ENCODE measurements around the gene ABCA7. TPM values are rescaled to one million over a fixed set of nuclear protein-coding genes. Genes with fewer than 3 reads are reported as not detected.

Gene ABCA7, protein sequence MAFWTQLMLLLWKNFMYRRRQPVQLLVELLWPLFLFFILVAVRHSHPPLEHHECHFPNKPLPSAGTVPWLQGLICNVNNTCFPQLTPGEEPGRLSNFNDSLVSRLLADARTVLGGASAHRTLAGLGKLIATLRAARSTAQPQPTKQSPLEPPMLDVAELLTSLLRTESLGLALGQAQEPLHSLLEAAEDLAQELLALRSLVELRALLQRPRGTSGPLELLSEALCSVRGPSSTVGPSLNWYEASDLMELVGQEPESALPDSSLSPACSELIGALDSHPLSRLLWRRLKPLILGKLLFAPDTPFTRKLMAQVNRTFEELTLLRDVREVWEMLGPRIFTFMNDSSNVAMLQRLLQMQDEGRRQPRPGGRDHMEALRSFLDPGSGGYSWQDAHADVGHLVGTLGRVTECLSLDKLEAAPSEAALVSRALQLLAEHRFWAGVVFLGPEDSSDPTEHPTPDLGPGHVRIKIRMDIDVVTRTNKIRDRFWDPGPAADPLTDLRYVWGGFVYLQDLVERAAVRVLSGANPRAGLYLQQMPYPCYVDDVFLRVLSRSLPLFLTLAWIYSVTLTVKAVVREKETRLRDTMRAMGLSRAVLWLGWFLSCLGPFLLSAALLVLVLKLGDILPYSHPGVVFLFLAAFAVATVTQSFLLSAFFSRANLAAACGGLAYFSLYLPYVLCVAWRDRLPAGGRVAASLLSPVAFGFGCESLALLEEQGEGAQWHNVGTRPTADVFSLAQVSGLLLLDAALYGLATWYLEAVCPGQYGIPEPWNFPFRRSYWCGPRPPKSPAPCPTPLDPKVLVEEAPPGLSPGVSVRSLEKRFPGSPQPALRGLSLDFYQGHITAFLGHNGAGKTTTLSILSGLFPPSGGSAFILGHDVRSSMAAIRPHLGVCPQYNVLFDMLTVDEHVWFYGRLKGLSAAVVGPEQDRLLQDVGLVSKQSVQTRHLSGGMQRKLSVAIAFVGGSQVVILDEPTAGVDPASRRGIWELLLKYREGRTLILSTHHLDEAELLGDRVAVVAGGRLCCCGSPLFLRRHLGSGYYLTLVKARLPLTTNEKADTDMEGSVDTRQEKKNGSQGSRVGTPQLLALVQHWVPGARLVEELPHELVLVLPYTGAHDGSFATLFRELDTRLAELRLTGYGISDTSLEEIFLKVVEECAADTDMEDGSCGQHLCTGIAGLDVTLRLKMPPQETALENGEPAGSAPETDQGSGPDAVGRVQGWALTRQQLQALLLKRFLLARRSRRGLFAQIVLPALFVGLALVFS (N-terminal part only)
- total RNA-seq = 10 to 100 TPM in 3 of 6 experiments, 1 to 10 TPM in 3; 4.8 to 14.6 (median 9.1) TPM
- long read RNA-seq = 0 reads

DNA sequence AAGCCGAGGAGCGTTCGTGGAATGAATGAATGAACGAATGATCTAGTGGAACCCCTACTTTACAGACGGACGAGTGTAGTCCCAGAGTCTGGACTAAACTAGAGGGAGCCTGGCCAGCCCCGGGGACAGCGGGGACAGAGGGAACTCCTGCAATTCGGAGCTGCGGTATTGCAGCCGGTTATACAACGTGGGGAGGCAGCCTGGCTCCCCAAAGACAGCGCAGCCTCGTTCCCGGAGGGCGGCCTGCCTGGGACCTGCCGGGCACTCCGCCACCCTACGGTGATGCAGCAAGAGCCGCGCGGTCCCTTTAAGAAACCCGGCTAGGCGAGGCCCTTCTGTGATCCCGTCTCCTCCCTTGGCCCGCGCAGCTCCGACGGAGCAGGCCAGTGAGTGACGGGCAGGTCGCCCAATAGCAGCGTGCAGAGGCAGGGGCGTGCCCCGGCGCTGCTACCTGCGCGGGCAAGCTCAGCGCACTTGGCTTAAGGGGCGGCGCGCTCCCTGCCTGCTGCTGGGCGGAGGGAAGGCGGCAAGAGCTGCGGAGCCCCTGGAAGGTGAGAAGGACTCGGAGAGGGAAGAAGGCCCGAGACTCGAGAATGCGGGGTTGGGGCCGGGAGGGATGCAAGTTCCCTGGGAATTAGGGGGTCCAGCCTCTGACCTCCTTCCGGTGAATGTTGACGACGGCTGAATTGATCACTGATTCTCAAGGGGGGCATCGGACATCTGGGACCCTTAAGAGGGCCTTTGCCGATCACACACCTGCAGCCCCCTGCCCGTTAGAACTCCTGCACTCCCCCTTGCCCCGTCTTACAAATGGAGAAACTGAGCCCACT lies at the start of gene ABCA7:
Gene ABCA7 (plus strand): TSS at position 462 of the 830 bp plus-strand sequence. CDS start 1,255 bp downstream, outside the sequence.
- Histone ChIP-seq H3K27ac (peak within 1 kb of the TSS in 1 of 3 donors; percentile 6), H3K9me3 (no peaks in the 10 kb centered on the region), H3K27me3 (no peaks in the 10 kb centered on the region), H3K4me1 (peaks cover 0 to 10% (median 3%) of the 10 kb centered on the region in 4 donors), H3K4me3 (peak within 1 kb of the TSS; percentile 44 to 54 (median 47)), H3K36me3 (no peaks in the 10 kb centered on the region)
- ATAC-seq = peak; percentile 92 to 94 (median 93)
- under 1% methylated on average over 13 of the region's 56 CpGs for WGBS (ENCODE audit: insufficient coverage, low coverage, low lambda C conversion rate, missing lambda C conversion rate)
- TF ChIP-seq, protein P1, sequence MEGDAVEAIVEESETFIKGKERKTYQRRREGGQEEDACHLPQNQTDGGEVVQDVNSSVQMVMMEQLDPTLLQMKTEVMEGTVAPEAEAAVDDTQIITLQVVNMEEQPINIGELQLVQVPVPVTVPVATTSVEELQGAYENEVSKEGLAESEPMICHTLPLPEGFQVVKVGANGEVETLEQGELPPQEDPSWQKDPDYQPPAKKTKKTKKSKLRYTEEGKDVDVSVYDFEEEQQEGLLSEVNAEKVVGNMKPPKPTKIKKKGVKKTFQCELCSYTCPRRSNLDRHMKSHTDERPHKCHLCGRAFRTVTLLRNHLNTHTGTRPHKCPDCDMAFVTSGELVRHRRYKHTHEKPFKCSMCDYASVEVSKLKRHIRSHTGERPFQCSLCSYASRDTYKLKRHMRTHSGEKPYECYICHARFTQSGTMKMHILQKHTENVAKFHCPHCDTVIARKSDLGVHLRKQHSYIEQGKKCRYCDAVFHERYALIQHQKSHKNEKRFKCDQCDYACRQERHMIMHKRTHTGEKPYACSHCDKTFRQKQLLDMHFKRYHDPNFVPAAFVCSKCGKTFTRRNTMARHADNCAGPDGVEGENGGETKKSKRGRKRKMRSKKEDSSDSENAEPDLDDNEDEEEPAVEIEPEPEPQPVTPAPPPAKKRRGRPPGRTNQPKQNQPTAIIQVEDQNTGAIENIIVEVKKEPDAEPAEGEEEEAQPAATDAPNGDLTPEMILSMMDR (IDR thresholded peaks at IDR 0.05) = no peak
- TF ChIP-seq POLR2A (IDR thresholded peaks at IDR 0.05) = peak; percentile 70
- intact Hi-C loops (cut with DNase I) = no loop called here
- DNase-seq = peak; percentile 99 to 100 (median 100)

DNA sequence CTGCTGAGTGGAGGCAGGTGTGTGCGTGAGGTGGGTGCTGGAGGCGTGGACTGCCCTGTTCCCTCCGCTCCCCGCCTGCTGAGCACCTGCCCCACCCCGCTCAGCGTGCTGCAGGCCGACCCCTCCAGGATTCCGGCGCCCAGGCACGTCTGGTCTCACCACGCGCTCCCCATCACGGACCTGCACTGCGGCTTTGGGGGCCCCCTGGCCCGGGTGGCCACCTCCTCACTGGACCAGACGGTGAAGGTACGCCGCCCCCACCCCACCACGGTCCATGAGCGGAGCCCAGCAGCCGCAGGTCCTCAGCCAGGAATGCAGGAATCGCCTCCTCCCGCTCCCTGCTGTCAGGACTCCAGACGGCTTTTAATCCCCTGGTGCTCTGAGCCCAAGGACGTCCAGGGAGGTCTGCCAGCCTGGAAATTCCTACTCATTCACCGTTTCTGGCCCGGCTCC lies 49.8 kb upstream of the ABCA7 start:
- intact Hi-C loops (cut with DNase I) = loop anchor here in 1 of 2 donors (10.0 kb wide), 1 partner anchor 135 kb away; the partner anchor contains the start of genes CFD and ELANE
- Histone ChIP-seq H3K4me1 (peaks cover 0 to 29% (median 5%) of the 10 kb centered on the region in 4 donors), H3K27ac (no peak overlapping the region), H3K9me3 (no peaks in the 10 kb centered on the region), H3K36me3 (peaks cover 0 to 9% (median 0%) of the 10 kb centered on the region in 4 donors), H3K4me3 (no peak overlapping the region), H3K27me3 (no peaks in the 10 kb centered on the region)
- DNase-seq (peak in 1 of 3 donors; percentile 17), ATAC-seq (no peak)
- 53% methylated on average over 2 of the region's 27 CpGs for WGBS (ENCODE audit: insufficient coverage, low coverage, low lambda C conversion rate, missing lambda C conversion rate)
- no peak for TF ChIP-seq POLR2A (IDR thresholded peaks at IDR 0.05)
- TF ChIP-seq, protein P1 (IDR thresholded peaks at IDR 0.05) = no peak

- Histone ChIP-seq H3K27ac (no peak overlapping the region), H3K36me3 (peaks cover 0 to 9% (median 0%) of the 10 kb centered on the region in 4 donors), H3K9me3 (no peaks in the 10 kb centered on the region), H3K4me3 (no peak overlapping the region), H3K4me1 (peaks cover 0 to 35% (median 4%) of the 10 kb centered on the region in 4 donors), H3K27me3 (no peaks in the 10 kb centered on the region)
- TF ChIP-seq POLR2A (IDR thresholded peaks at IDR 0.05) = no peak
- TF ChIP-seq, protein P1 (IDR thresholded peaks at IDR 0.05) = no peak
- WGBS (ENCODE audit: insufficient coverage, low coverage, low lambda C conversion rate, missing lambda C conversion rate) = 77% methylated on average over 6 of the region's 23 CpGs
- no peak for ATAC-seq
- intact Hi-C loops (cut with DNase I) = loop anchor here in 1 of 2 donors (10.0 kb wide), 1 partner anchor 136 kb away; the partner anchor contains the start of genes CFD and ELANE
- peak in 1 of 3 donors; percentile 20 for DNase-seq
These were observed 49.2 kb upstream of the ABCA7 start for GRCh38 chr19:990746-991145.

Data from right lobe of liver (tissue), 6 donors.